GM18907 (cell line): ENCODE measurements around the gene EPHA2.

Experiments used
- ATAC-seq: cut with Tn5 transposase; IDR thresholded peaks from one replicate; pipeline ENCODE4 v1.9.1; 2021; ENCODE audit warnings: mild to moderate bottlenecking, moderate library complexity; ENCODE audit not compliant: unreplicated experiment

EPHA2 gene

GRCh38 chr1:16184557-16185303 lies 28.9 kb upstream of the EPHA2 start:
- no peak for ATAC-seq

GRCh38 chr1:16183765-16184556 lies 28.1 kb upstream of the EPHA2 start:
- no peak for ATAC-seq

- ATAC-seq: no peak
Observed at GRCh38 chr1:16183179-16183578, 27.3 kb upstream of the EPHA2 start.

GRCh38 chr1:16181887-16182719 lies 26.2 kb upstream of the EPHA2 start:
- ATAC-seq: no peak

- no peak for ATAC-seq
Observed at GRCh38 chr1:16180291-16180824, 24.5 kb upstream of the EPHA2 start.

GRCh38 chr1:16178596-16179497 lies 23.0 kb upstream of the EPHA2 start:
- ATAC-seq: no peak

DNA sequence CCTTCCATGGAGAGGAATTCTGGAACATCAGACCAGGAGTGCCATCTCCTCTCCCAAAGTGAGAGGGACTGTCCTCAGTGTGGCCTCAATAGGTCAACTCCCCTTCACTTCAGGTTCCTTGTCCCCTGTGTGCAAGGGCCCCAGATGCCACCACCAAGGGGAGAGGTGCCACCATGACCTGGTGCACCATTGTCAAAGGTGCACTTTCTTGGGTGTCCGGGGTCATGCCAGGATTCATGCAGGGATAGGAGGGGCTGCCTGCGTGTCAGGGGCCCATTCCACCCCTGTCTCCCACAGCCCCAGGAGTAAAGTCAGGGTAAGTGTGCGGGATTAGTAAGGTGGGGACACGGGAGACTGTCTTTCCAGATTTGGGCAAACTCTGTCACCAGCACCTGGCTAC lies 21.4 kb upstream of the EPHA2 start:
- ATAC-seq: no peak

GRCh38 chr1:16176653-16177052 lies 20.8 kb upstream of the EPHA2 start:
- ATAC-seq: no peak

GRCh38 chr1:16175610-16176553 lies 20.0 kb upstream of the EPHA2 start:
- ATAC-seq: no peak

DNA sequence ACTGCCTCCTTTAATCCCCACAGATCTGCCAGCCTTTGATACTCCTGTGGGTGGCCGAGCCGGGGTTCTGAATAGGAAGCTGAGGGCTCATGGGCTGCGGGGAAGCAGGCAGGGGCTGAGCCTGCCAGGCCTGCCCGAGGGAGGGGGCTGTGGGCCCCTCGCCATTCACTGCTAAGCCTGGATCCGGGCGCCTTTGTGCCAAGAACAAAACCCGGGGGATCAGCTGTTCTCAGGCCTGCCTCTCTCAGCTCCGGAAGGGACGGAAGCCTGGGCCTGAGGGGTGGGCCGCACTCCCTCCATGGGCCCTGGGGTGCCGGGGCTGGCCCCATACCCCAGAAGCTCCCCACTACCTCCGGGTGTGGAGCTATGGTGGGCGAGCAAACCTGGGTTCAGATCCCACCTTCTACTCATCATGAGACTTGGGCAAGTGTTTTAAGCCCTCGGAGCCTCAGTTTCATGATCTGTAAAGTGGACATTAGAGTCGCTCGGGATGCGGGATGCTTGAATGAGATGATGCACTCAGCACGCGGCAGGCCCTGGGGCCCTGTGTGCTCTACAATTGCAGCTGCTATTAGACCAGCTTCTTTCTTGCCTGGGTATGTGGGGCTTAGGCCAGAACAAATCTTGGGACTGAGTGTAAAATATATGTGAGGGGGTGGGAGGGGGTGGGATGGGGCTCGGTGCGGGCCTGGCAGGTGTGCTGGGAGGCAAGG lies 19.2 kb upstream of the EPHA2 start:
- no peak for ATAC-seq

- ATAC-seq: no peak
Observed at GRCh38 chr1:16174261-16174868, 18.5 kb upstream of the EPHA2 start.

- ATAC-seq: no peak
Observed at GRCh38 chr1:16173447-16174260, 17.8 kb upstream of the EPHA2 start.

- no peak for ATAC-seq
Observed at GRCh38 chr1:16172964-16173446, 17.1 kb upstream of the EPHA2 start.

GRCh38 chr1:16172218-16172830 lies 16.5 kb upstream of the EPHA2 start:
- no peak for ATAC-seq

DNA sequence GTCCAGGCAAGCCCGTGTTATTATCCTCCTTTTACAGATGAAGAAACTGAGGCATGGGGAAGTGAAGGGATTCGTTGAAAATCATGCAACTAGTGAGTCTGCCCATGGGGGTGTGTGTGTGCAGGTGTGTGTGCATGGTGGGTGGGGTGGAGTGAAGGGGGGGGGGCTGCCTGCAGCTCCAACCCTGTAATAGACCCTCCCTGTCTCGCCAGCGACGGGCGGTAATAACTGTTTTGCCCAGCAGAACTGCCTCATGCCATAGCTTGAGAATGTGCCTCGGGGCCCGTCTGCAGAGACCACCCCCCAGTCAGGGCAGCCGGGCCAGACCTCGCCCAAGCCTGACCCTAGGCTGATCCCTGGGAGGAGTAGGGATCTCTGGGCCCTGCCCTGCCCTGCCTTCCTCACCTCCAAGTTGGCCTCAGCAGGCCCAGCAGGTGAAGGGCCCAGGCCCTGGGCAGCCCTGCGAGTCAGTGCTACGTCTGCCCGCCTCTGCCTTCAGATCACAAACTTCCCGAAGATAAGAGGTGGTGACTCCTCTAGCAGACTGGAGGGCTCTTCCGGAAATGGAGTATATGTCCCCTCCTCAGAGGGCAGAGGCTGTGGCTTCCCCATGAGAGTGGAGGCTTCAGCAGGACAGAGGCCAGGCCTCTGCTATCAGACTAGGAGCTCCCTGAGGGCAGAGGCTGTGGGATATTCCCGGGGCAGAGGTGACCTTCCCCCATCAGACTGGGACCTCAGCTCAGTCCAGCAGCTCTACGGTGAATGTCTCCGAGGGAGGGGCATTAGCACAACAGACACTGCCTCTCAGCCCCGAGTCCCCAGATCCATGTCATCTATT lies 15.7 kb upstream of the EPHA2 start:
- ATAC-seq: no peak

- no peak for ATAC-seq
Observed at GRCh38 chr1:16170283-16170673, 14.4 kb upstream of the EPHA2 start.
